DND-41 (cell line): ENCODE data around the gene XYLT1.

ENCODE experiments used
- CTCF ChIP-seq: IDR thresholded peaks from 2 replicates; pipeline ENCODE4 v1.5.1; 2012; ENCODE audit warnings: borderline replicate concordance, low read length, moderate library complexity, mild to moderate bottlenecking; ENCODE audit not compliant: poor library complexity, severe bottlenecking; ENCODE audit errors: extremely low read depth
- EZH2 ChIP-seq: IDR thresholded peaks from 3 replicates; pipeline ENCODE4 v1.6.1; 2012; ENCODE audit warnings: borderline replicate concordance, low read depth, mild to moderate bottlenecking, moderate library complexity, low read length, inconsistent platforms; ENCODE audit not compliant: severe bottlenecking

- TF ChIP-seq CTCF (no peak), EZH2 (no peak)
Observed at GRCh38 chr16:17219991-17220390, 250.8 kb downstream of the XYLT1 start.
